Measurements from ENCODE around the gene DDIAS. TPM values are rescaled to one million over a fixed set of nuclear protein-coding genes. Genes with fewer than 3 reads are reported as not detected.

DDIAS gene
- total and polyA plus RNA-seq, 12 donors, result 0.17 to 2.7 (median 0.83) TPM

DNA sequence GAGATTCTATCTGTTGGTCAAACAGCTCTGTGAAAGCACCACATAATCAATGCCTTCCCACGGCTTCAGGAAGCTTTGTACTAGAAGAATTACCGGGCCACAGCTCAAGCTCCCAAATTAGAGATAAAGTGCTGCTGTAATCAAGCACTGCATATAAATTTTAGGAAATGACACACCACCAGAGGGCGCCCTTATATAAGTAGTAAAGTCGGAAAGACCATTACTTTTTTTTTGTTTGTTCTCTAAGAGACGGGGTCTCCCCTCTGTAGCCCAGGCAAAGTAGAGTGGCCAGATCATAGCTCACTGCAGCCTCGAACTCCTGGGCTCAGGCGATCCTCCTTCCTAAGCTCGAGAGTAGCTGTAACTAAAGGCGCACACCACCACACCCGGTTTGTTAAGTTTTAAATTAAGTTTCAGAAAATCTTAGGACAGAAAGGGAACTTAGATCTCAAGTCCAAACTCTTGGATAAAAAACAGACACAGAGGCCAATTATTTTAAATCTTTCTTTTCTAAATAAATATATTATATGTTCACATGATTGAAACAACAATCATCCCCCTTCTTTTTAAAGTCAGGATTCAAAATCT, 33.9 kb upstream of the DDIAS start:
- Histone ChIP-seq H3K27ac (no peak overlapping the region), H3K4me3 (peak overlapping the region in 1 of 4 donors; percentile 31), H3K36me3 (replicated peaks in 1 of 2) (no peaks in the 10 kb centered on the region), H3K9me3 (replicated peaks in 1 of 3) (no peaks in the 10 kb centered on the region), H3K27me3 (no peaks in the 10 kb centered on the region), H3K4me1 (replicated peaks in 1 of 2) (peaks cover 26 to 50% of the 10 kb centered on the region in 2 donors)
- intact Hi-C loops (cut with DNase I), result loop anchor here in 1 of 2 donors (10.0 kb wide), 1 partner anchor 153 kb away; no protein-coding TSS in a partner anchor
- WGBS, 4 donors, result 12 to 15% (median 14%) methylated on average over 10 of the region's 10 CpGs
- TF ChIP-seq POLR2A (IDR thresholded peaks at IDR 0.05), result no peak
- TF ChIP-seq CTCF (IDR thresholded peaks at IDR 0.05), result peak; percentile 60 to 80 (median 72)
- peak; percentile 76 to 93 (median 87) for DNase-seq

DNA sequence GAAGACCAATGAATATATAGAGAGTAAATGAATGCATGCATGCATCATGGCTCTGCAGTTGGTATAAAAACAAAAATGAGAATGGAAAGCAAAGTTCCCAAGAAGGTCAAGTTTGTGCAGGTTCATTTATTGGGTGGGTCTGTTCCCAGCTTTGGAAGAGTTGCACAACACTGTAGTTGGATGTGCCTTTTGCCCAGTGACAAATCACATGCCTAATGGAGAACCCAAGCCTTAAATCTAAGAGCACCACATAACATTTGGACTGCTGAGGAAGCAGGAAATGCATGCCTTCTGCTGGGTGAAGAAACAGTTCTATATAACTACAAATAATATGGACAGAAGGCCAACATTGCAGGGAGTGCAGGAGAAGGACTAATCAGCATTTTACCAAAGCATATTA, 31.9 kb upstream of the DDIAS start:
- H3K27ac ChIP-seq, result peak overlapping the region in 1 of 5 donors; percentile 30
- no peak overlapping the region for H3K4me3 ChIP-seq
- TF ChIP-seq CTCF (IDR thresholded peaks at IDR 0.05) (no peak), POLR2A (IDR thresholded peaks at IDR 0.05) (no peak)
- peaks cover 21 to 40% of the 10 kb centered on the region in 2 donors for H3K4me1 ChIP-seq (replicated peaks in 1 of 2)
- no peaks in the 10 kb centered on the region for H3K9me3 ChIP-seq (replicated peaks in 1 of 3)
- intact Hi-C loops (cut with DNase I), result loop anchor here in 1 of 2 donors (10.0 kb wide), 1 partner anchor 155 kb away; no protein-coding TSS in a partner anchor
- no peaks in the 10 kb centered on the region for H3K27me3 ChIP-seq
- no peaks in the 10 kb centered on the region for H3K36me3 ChIP-seq (replicated peaks in 1 of 2)
- peak in 2 of 7 donors; percentile 21 to 27 for DNase-seq

- peaks cover 19 to 33% of the 10 kb centered on the region in 2 donors for H3K4me1 ChIP-seq (replicated peaks in 1 of 2)
- no peaks in the 10 kb centered on the region for H3K9me3 ChIP-seq (replicated peaks in 1 of 3)
- H3K4me3 ChIP-seq, result no peak overlapping the region
- no peaks in the 10 kb centered on the region for H3K27me3 ChIP-seq
- H3K27ac ChIP-seq, result no peak overlapping the region
- DNase-seq, result no peak
- H3K36me3 ChIP-seq (replicated peaks in 1 of 2), result no peaks in the 10 kb centered on the region
- TF ChIP-seq CTCF (IDR thresholded peaks at IDR 0.05) (no peak), POLR2A (IDR thresholded peaks at IDR 0.05) (no peak)
- intact Hi-C loops (cut with DNase I), result no loop called here
- 89 to 99% (median 95%) methylated on average over 2 of the region's 2 CpGs for WGBS, 4 donors
Observed at GRCh38 chr11:82871646-82872045, 29.9 kb upstream of the DDIAS start.

GRCh38 chr11:82872377-82873150, 29.0 kb upstream of the DDIAS start:
- Histone ChIP-seq H3K9me3 (replicated peaks in 1 of 3) (no peaks in the 10 kb centered on the region), H3K27ac (no peak overlapping the region)
- WGBS, 4 donors, result 85 to 87% (median 86%) methylated on average over 7 of the region's 7 CpGs

More at GRCh38 chr11:82872377-82873150, 29.0 kb upstream of the DDIAS start:
- peaks cover 15 to 26% of the 10 kb centered on the region in 2 donors for H3K4me1 ChIP-seq (replicated peaks in 1 of 2)
- no peaks in the 10 kb centered on the region for H3K27me3 ChIP-seq
- no peak for TF ChIP-seq POLR2A (IDR thresholded peaks at IDR 0.05)
- no peaks in the 10 kb centered on the region for H3K36me3 ChIP-seq (replicated peaks in 1 of 2)
- no peak for DNase-seq
- intact Hi-C loops (cut with DNase I), result no loop called here
- no peak overlapping the region for H3K4me3 ChIP-seq
